ENCODE data around the gene TBR1.

GRCh38 chr2:161386228-161386824, 29.8 kb upstream of the TBR1 start:
- TF ChIP-seq CTCF (IDR thresholded peaks at IDR 0.05; ENCODE audit: extremely low read depth in 1 of 2, insufficient read depth in 1 of 2, low read depth in 1 of 2, low read length in 2 of 2) (no peak), POLR2A (IDR thresholded peaks at IDR 0.05; ENCODE audit: low read depth, low read length) (no peak), EZH2 (IDR thresholded peaks at IDR 0.05; ENCODE audit: borderline replicate concordance, low read depth, low read length, severe bottlenecking) (no peak)

All from endothelial cell of umbilical vein (primary cell).